ENCODE data around the gene RYR3.

RYR3 gene

DNA sequence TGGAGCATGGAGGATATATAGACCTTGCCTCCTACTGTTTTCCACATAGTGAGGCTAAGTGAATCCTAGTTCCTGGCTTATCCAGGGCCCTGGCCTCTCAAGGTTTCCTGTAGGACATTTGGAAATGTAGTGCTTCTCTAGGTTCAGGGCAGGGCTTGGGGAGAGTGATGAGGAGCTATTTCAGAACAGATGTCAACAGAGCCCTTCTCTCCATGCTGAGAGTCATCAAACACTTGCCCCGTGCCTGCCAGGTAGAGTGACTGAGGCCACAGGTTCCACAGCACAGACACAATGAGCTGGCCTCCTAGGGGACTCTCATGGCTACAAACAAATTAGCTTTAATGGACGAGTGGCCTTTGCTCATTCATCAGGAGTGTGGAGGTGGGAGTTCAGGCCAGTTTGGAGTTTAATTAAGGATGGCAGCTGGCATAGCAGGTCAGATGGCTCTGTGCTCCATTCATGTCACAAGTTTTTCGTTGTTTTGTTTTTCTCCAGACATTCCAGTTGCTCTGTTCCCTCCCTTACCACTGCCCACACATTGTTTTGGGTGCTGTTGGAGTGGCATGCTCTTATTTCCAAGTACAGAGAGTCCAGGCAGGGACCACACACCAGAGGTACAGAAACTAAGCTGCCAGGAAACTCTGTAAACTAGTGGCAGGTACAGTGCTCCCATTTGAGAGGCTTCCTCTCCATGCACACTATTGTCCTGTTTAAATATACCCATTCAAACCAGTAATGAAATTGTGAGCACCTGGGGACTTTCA lies 189.8 kb downstream of the RYR3 start:
- Histone ChIP-seq H3K36me3 (no peaks in the 10 kb centered on the region), H3K27me3 (peaks cover 19% of the 10 kb centered on the region), H3K9me3 (no peaks in the 10 kb centered on the region), H3K4me1 (ENCODE audit: control insufficient read depth in 1 of 2, insufficient read depth in 1 of 2, low read depth in 1 of 2, low read length in 1 of 2) (no peaks in the 10 kb centered on the region), H3K4me3 (ENCODE audit: low read depth in 1 of 2, low read length in 1 of 2) (no peak overlapping the region), H3K27ac (no peak overlapping the region)
- no peak for TF ChIP-seq CTCF (IDR thresholded peaks at IDR 0.05)

GRCh38 chr15:33503681-33504080 lies 192.9 kb downstream of the RYR3 start:
- no peaks in the 10 kb centered on the region for H3K36me3 ChIP-seq
- no peaks in the 10 kb centered on the region for H3K4me1 ChIP-seq (ENCODE audit: control insufficient read depth in 1 of 2, insufficient read depth in 1 of 2, low read depth in 1 of 2, low read length in 1 of 2)
- H3K9me3 ChIP-seq, result no peaks in the 10 kb centered on the region
- peaks cover 26% of the 10 kb centered on the region for H3K27me3 ChIP-seq
- no peak for TF ChIP-seq CTCF (IDR thresholded peaks at IDR 0.05)
- H3K4me3 ChIP-seq (ENCODE audit: low read depth in 1 of 2, low read length in 1 of 2), result no peak overlapping the region
- no peak overlapping the region for H3K27ac ChIP-seq

DNA sequence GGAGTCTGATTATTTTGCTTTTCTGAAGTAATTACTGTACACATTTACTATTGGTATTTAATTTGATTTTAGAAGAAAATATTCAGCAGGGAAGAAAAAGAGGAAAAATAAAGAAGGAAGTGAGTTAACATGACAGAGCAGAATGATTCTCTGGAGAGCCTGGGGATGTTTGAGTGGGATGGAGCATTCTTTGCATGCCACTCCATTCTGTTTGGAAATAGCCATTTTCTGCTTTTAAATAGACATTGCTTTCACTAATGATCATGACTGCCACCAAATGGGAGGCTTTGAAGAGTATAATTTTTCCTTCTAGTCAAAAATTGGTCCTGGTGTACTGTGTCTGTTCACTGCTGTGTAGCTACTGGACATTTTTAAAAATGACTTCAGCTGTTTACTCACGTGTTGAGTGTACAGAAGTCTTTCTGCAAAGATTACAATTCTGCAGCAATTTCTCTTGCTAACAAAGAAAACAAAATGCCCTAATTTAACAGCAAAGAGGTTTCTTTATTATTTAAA lies 196.1 kb downstream of the RYR3 start:
- H3K9me3 ChIP-seq, result no peaks in the 10 kb centered on the region
- no peak overlapping the region for H3K4me3 ChIP-seq (ENCODE audit: low read depth in 1 of 2, low read length in 1 of 2)
- no peak overlapping the region for H3K27ac ChIP-seq
- no peak for TF ChIP-seq CTCF (IDR thresholded peaks at IDR 0.05)
- no peaks in the 10 kb centered on the region for H3K36me3 ChIP-seq
- H3K4me1 ChIP-seq (ENCODE audit: control insufficient read depth in 1 of 2, insufficient read depth in 1 of 2, low read depth in 1 of 2, low read length in 1 of 2), result no peaks in the 10 kb centered on the region
- peaks cover 22% of the 10 kb centered on the region for H3K27me3 ChIP-seq

GRCh38 chr15:33508703-33509102 lies 197.9 kb downstream of the RYR3 start:
- no peaks in the 10 kb centered on the region for H3K4me1 ChIP-seq (ENCODE audit: control insufficient read depth in 1 of 2, insufficient read depth in 1 of 2, low read depth in 1 of 2, low read length in 1 of 2)
- no peak overlapping the region for H3K27ac ChIP-seq
- no peak overlapping the region for H3K4me3 ChIP-seq (ENCODE audit: low read depth in 1 of 2, low read length in 1 of 2)
- TF ChIP-seq CTCF (IDR thresholded peaks at IDR 0.05), result no peak
- no peaks in the 10 kb centered on the region for H3K9me3 ChIP-seq
- H3K36me3 ChIP-seq, result no peaks in the 10 kb centered on the region
- peaks cover 26% of the 10 kb centered on the region for H3K27me3 ChIP-seq

GRCh38 chr15:33515121-33515520 lies 204.4 kb downstream of the RYR3 start:
- Histone ChIP-seq H3K4me1 (ENCODE audit: control insufficient read depth in 1 of 2, insufficient read depth in 1 of 2, low read depth in 1 of 2, low read length in 1 of 2) (no peaks in the 10 kb centered on the region), H3K9me3 (no peaks in the 10 kb centered on the region), H3K27me3 (peaks cover 10% of the 10 kb centered on the region), H3K36me3 (no peaks in the 10 kb centered on the region), H3K4me3 (ENCODE audit: low read depth in 1 of 2, low read length in 1 of 2) (no peak overlapping the region), H3K27ac (no peak overlapping the region)
- TF ChIP-seq CTCF (IDR thresholded peaks at IDR 0.05), result no peak

Measured in neutrophil (primary cell).